Left renal pelvis (tissue), 4 donors: ENCODE data around the gene MEN1. TPM values are rescaled to one million over a fixed set of nuclear protein-coding genes. Genes with fewer than 3 reads are reported as not detected.

ENCODE experiments used
- DNase-seq, 4 donors: peaks; one replicate each; pipeline ENCODE4 v3.0.0-alpha.2; 2013; ENCODE audit warnings: low read depth in 4 of 4, low spot score in 3 of 4
- polyA plus RNA-seq, 4 donors: library from polyadenylated mRNA; unstranded; fragments of 120-200 nt; gene quantifications; one replicate each; pipeline ENCODE4 v1.2.1, GENCODE V29; 2013; ENCODE audit not compliant: insufficient read length in 4 of 4

MEN1 gene
- 10 to 100 TPM; 31.4 to 50.8 (median 36.5) TPM for polyA plus RNA-seq

- peak; percentile 84 to 92 (median 90) for DNase-seq
Measured at GRCh38 chr11:64810271-64810890, at the start of gene MEN1. Gene MEN1 (minus strand): TSS chr11:64810551. CDS start chr11:64810109, 442 bp downstream.

DNA sequence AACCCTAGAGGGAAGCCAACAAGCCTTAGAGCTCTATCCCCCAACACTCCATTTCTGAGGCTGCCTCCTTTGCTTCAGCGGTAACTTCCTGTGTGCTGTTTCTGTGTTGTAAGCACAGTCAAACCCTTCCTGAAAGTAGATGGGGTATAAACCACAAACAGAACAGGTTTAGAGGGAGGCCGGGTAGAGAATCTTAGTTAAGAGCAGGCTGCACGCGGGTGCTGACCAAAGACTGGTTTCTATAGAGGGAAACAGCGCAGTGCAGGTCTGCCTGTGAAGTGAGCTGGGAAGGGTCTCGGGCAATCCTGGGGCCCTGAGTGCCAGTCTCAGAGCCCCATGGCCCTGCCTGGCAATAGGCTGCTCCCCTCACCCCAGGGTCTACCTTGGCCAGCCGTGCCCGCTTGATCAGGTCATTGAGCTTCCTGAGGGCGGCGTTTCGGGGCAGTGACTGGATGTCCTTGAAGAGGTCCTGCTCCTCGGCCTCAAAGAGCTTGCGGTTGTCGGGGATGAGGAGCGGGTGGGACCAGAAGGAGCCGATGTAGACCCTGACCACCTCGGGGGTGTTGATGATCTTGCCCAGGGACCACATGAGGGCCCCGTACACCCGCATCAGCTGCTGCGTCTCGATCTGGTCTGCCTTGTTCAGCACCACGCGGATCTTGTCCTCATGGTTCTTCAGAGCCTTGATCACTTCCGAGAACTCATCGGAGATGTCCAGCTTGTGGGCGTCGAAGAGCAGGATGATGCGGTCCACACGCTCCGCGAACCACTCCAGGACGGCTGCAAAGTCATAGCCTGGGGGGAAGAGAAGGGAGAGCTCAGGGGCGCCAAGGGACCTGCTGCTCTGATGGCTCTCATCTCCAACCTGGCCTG is 49.4 kb upstream of the MEN1 start:
- no peak for DNase-seq

GRCh38 chr11:64858467-64859263 is 48.3 kb upstream of the MEN1 start:
- no peak for DNase-seq

DNA sequence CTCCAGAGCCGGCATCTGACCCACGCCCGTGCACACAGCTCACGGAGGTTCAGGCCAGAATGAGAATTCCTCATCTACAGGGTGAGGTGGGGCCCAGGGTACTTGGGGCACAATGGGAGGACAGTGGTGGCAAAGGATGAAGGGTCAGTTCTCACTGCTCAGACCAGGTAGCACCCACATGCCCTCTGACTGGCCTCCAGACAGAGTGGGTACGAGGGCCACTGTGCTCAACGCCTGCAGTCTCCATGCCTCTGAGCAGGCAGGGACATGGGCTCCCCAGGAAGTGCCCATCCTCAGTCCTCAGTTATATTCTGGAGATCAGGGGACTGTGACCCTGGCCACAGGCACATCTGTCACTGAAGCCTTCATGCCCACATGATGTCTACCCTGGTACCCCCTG is 47.1 kb upstream of the MEN1 start:
- no peak for DNase-seq

- DNase-seq, result no peak
Measured at GRCh38 chr11:64856382-64857227, 46.3 kb upstream of the MEN1 start.

GRCh38 chr11:64855596-64856304 is 45.4 kb upstream of the MEN1 start:
- no peak for DNase-seq

DNA sequence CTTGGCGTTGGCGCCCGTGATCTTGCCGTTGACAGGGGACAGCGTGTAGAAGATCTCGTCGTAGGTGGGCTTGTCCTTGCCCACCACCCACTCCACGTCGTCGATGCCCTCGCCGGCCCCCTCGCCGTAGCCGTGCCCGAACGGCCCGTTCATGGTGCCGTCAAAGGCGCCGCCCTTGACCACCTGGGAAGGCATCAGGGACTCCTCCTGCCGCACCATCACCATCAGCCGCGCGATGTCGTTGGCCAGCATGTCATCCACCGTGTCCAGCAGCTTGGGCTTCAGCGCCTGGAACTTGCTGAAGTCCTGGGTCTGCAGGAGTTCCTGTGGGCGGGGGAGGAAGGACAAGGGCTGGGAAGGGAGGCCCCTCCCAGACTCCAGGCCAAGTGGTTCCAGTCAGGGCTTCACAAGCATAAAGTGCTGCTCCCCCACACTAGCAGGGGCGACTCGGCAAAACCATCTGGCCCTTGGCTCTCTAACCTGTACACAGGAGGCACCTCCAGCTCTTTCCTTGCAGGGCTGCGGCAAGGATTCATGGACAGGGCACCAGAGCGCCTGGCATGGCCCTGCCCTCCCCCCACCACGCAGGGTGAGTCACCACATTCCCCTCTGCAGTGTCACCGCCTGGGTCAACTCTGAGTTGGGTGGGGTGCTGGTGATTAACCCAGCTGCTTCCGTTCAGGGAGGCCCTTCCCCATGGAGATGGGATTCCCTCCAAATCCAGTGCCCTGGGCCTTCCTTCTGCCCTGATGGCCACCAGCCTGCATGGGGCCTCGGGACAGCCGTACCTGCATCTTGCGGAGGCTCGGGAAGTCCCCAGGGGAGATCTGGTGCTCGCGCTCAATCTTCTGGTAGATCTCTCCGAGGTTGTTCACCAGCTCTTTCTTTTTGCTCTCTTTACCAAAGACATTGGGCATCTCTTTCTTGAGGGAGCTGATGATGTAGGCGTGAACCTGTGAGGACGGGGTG is 44.5 kb upstream of the MEN1 start:
- no peak for DNase-seq

DNA sequence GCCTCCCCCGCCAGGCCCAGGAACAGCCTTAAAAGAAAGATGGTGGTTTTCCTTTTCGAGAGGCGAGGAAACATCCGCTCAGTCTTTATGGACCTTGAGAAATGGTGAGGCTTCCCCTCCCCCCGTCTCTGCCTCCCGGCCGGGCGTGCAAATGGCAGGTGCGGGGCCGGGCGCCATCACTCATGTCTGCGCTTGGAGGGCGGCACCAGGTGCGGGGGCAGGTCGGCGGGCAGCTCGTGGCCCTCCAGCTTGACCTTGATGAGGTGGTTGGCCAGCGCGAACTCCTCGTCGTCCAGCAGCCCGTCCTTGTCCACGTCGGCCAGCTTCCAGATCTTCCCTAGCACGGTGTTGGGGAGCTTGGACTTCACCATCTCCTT is 43.8 kb upstream of the MEN1 start:
- no peak for DNase-seq

- no peak for DNase-seq
Measured at GRCh38 chr11:64853709-64854108, 43.4 kb upstream of the MEN1 start.

GRCh38 chr11:64852804-64853509 is 42.6 kb upstream of the MEN1 start:
- no peak for DNase-seq

DNA sequence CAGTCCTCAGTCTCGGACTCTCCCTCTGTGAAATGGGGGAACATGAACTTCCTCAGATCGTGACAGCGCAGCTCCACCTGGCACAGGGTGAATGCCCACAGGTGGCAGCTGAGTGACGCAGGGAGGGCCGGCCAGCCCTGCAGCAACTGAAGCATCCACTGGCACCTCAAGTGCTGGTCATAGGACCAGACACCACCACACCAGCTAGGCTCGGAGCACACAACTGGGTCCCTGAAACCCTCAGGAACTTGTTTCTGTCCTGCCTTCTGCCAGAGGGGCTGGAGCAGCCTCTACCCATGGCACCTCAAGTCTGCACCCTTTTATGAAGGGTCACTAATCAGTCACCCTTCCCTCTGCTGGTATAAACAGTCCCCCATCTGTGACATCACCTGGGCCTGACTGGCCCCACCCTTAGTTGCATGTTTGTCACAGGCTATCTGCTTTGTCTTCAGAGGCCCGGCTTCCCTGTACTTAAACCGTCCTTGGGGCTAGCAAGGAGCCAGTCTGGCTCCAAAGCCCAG is 41.5 kb upstream of the MEN1 start:
- DNase-seq, result no peak

DNA sequence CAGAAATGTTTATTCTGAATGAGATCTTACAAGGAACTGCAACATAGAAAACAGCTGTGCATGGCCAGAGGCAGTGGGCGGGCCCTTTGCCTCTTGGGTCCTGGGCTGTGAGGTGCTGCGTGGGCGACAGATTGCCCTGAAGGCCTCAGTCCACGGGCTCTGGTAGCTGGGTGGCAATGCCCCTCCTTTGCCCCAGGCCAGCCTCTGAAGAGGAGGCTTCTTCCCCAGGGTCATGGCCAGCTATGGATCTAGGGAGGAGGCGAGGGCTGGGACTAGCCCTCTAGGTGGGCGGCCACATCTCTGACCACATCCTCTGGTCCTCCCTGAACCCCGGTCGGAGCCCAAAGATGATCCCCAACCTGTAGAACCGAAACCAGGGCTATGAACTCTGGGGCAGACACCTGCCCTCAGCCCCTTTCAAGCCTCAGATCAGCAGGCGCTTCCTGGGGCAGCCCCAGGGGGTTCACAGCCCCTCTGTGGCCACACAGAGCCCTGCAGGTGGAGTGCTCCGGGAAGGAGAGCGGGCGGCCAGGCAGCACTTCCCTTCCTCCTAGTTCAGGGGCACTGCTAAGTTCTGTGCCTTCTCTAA is 40.7 kb upstream of the MEN1 start:
- no peak for DNase-seq

- no peak for DNase-seq
Measured at GRCh38 chr11:64849598-64850356, 39.4 kb upstream of the MEN1 start.

- DNase-seq, result no peak
Measured at GRCh38 chr11:64848826-64849597, 38.7 kb upstream of the MEN1 start.

GRCh38 chr11:64848214-64848825 is 38.0 kb upstream of the MEN1 start:
- no peak for DNase-seq
